Endodermal cell (in vitro differentiated cells): ENCODE measurements around the gene KISS1. TPM values are rescaled to one million over a fixed set of nuclear protein-coding genes. Genes with fewer than 3 reads are reported as not detected.

Source experiments
- DNase-seq: peaks from one replicate; pipeline ENCODE4 v3.0.0-alpha.2; 2017
- H3K27ac ChIP-seq: 2 replicates; pipeline ENCODE4 v1.5.1; 2013; ENCODE audit warnings: mild to moderate bottlenecking, low read depth, low read length, moderate library complexity
- H3K27me3 ChIP-seq: 2 replicates; pipeline ENCODE4 v1.6.1; 2013; ENCODE audit warnings: mild to moderate bottlenecking, low read length, moderate library complexity; ENCODE audit not compliant: insufficient read depth, control insufficient read depth, poor library complexity, severe bottlenecking
- H3K36me3 ChIP-seq: 2 replicates; pipeline ENCODE4 v1.7.0; 2013; ENCODE audit warnings: mild to moderate bottlenecking, low read length, moderate library complexity; ENCODE audit not compliant: control insufficient read depth, insufficient read depth
- H3K4me1 ChIP-seq: one replicate; pipeline ENCODE4 v1.7.0; 2013; ENCODE audit warnings: low read length; ENCODE audit not compliant: control insufficient read depth, insufficient read depth
- H3K4me3 ChIP-seq: 2 replicates; pipeline ENCODE4 v1.5.1; 2013; ENCODE audit warnings: mild to moderate bottlenecking, low read length, moderate library complexity
- H3K9ac ChIP-seq: 2 replicates; pipeline ENCODE4 v1.6.1; 2013; ENCODE audit warnings: mild to moderate bottlenecking, low read length, moderate library complexity; ENCODE audit not compliant: poor library complexity, severe bottlenecking; ENCODE audit errors: extremely low read depth
- H3K9me3 ChIP-seq: 2 replicates; pipeline ENCODE4 v1.6.1; 2013; ENCODE audit warnings: mild to moderate bottlenecking, low read length, moderate library complexity; ENCODE audit not compliant: control insufficient read depth
- H3K27ac Mint-ChIP-seq: 2 replicates; pipeline ENCODE4 v1.8.0; 2020; ENCODE audit warnings: mixed read lengths
- H3K27me3 Mint-ChIP-seq: 2 replicates; pipeline ENCODE4 v1.8.0; 2021; ENCODE audit warnings: mild to moderate bottlenecking, mixed read lengths; ENCODE audit not compliant: insufficient read depth
- H3K36me3 Mint-ChIP-seq: 2 replicates; pipeline ENCODE4 v1.8.0; 2020; ENCODE audit warnings: low read depth, mixed read lengths
- H3K4me1 Mint-ChIP-seq: 2 replicates; pipeline ENCODE4 v1.8.0; 2020; ENCODE audit warnings: mixed read lengths
- H3K4me3 Mint-ChIP-seq: 2 replicates; pipeline ENCODE4 v1.8.0; 2020; ENCODE audit warnings: mild to moderate bottlenecking, moderate library complexity, mixed read lengths
- H3K9me3 Mint-ChIP-seq: 2 replicates; pipeline ENCODE4 v1.8.0; 2020; ENCODE audit warnings: mild to moderate bottlenecking, mixed read lengths
- CTCF ChIP-seq: fragments of 200-600 bp; sonication (generic); conservative IDR thresholded peaks from 2 replicates; pipeline ENCODE4 v1.5.0; 2021; ENCODE audit warnings: antibody characterized with exemption, mild to moderate bottlenecking
- WGBS, 2 experiments: methylation state at CpG; one replicate each; pipeline versions ENCODE4 v1.1.5 to v1.1.7; 2013; ENCODE audit warnings: missing lambda C conversion rate in 2 of 2, mixed read lengths in 1 of 2; ENCODE audit not compliant: insufficient coverage in 1 of 2, insufficient read length in 1 of 2; 5-methylcytosine and 5-hydroxymethylcytosine counted together
- total RNA-seq, 2 donors: library from RNA; stranded (reverse); fragmentation: NEBNext Ultra II Directional in 1 of 2; extraction: Animal tissue kit (Norgen Biotek cat#: 25700) in 1 of 2; gene quantifications; 2 replicates in 1 of 2; 3 replicates in 1 of 2; pipeline ENCODE4 v1.2.1, GENCODE V29; 2021

The KISS1 gene
- total RNA-seq, 2 donors from 2014 or later: not detected

- peaks cover 86% of the 10 kb centered on the region for H3K36me3 Mint-ChIP-seq
- Histone ChIP-seq H3K4me1 (no peaks in the 10 kb centered on the region), H3K27me3 (no peaks in the 10 kb centered on the region), H3K36me3 (peaks cover 15% of the 10 kb centered on the region), H3K4me3 (no peak overlapping the region), H3K9ac (no peak overlapping the region), H3K9me3 (no peaks in the 10 kb centered on the region), H3K27ac (no peak overlapping the region)
- H3K4me1 Mint-ChIP-seq: no peaks in the 10 kb centered on the region
- DNase-seq: no peak
- H3K27ac Mint-ChIP-seq: no peak overlapping the region
- H3K4me3 Mint-ChIP-seq: no peak overlapping the region
- H3K9me3 Mint-ChIP-seq: peaks cover 10% of the 10 kb centered on the region
- H3K27me3 Mint-ChIP-seq: no peaks in the 10 kb centered on the region
- TF ChIP-seq CTCF: no peak
These were observed 36.2 kb upstream of the KISS1 start for GRCh38 chr1:204232526-204232925.

GRCh38 chr1:204230211-204230610 lies 33.9 kb upstream of the KISS1 start:
- H3K4me3 Mint-ChIP-seq: no peak overlapping the region

GRCh38 chr1:204228896-204229295 lies 32.6 kb upstream of the KISS1 start:
- H3K36me3 ChIP-seq: peaks cover 9% of the 10 kb centered on the region
- Mint-ChIP-seq H3K36me3 (peaks cover 67% of the 10 kb centered on the region), H3K9me3 (no peaks in the 10 kb centered on the region), H3K27me3 (no peaks in the 10 kb centered on the region), H3K4me3 (no peak overlapping the region), H3K27ac (no peak overlapping the region), H3K4me1 (no peaks in the 10 kb centered on the region)
- no peak for TF ChIP-seq CTCF
- peak; percentile 28 for DNase-seq
- WGBS, 2 experiments: 93 to 96% methylated on average over 9 to 13 of the region's 13 CpGs
- no peaks in the 10 kb centered on the region for H3K4me1 ChIP-seq
- no peak overlapping the region for H3K4me3 ChIP-seq
- no peak overlapping the region for H3K27ac ChIP-seq
- no peaks in the 10 kb centered on the region for H3K9me3 ChIP-seq
- H3K9ac ChIP-seq: no peak overlapping the region
- no peaks in the 10 kb centered on the region for H3K27me3 ChIP-seq

More at GRCh38 chr1:204230211-204230610, 33.9 kb upstream of the KISS1 start:
- no peak for DNase-seq
- no peaks in the 10 kb centered on the region for H3K9me3 Mint-ChIP-seq
- Histone ChIP-seq H3K36me3 (peaks cover 12% of the 10 kb centered on the region), H3K4me3 (no peak overlapping the region), H3K9ac (no peak overlapping the region), H3K27me3 (no peaks in the 10 kb centered on the region), H3K27ac (no peak overlapping the region), H3K4me1 (no peaks in the 10 kb centered on the region), H3K9me3 (no peaks in the 10 kb centered on the region)
- WGBS, 2 experiments: 94 to 98% methylated on average over 12 to 14 of the region's 14 CpGs
- peaks cover 76% of the 10 kb centered on the region for H3K36me3 Mint-ChIP-seq
- no peaks in the 10 kb centered on the region for H3K27me3 Mint-ChIP-seq
- no peak overlapping the region for H3K27ac Mint-ChIP-seq
- H3K4me1 Mint-ChIP-seq: no peaks in the 10 kb centered on the region
- TF ChIP-seq CTCF: no peak
